Stimulated activated CD8-positive, alpha-beta memory T cell treated with anti-CD3 and anti-CD28 coated beads, Interleukin-12 subunit alpha, Interleukin-12 subunit beta, amount 100 ng/mL, for 24 hours (primary cell): Measurements from ENCODE around the gene LGALS3BP.
"Not testable (repeated sequence)": the region's sequence is repeated elsewhere in the genome, so short reads cannot be mapped to it uniquely, and the experiment has no call there.

ENCODE experiments used
- DNase-seq: peaks from one replicate; pipeline ENCODE4 v3.0.0-alpha.2; 2020; ENCODE audit errors: extremely low read depth

The LGALS3BP gene

GRCh38 chr17:78979780-78980623 is at the start of gene LGALS3BP:
LGALS3BP (minus strand) TSS chr17:78979923; CDS start chr17:78977191, 2,732 bp downstream.
- DNase-seq = no peak

DNA sequence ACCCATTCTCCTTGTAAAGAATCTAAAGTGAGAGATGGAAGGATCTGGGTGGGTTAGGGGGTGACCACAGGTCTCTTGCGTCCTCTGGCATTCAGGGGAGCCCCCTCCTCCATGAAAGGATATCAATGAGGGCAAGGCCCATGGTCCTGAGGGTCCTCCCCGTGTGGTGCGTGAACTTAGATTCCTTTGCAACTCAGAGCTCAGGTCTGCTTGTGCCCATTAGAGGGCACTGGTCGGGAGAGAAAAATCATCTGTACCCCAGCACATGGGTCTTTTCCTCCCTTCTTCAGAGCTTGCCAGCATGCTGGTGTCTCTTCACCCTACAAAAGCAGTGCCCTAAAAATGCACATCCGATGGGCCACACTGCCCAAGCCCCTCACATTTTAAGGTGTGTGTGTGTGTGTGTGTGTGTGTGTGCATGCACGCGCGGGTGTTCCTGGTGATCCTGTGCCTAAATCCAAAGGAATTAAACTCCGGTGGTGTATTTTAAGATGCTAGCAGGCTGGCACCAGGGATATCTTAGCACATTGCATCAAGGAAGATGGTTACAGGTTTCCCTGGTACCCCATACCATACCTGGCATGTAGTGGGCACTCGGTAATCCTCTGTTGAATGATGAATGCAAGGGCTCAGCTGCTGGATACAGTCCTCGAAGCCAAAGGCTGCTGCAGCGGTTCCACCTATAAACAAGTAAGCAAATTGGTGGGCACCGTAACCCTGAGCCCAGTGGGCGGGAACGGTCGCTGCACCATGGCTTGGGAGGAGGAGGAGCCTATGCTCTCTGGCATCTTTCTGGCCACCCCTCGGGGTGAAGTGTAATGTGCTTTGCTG is 49.0 kb upstream of the LGALS3BP start:
- no peak for DNase-seq

GRCh38 chr17:79027925-79028491 is 48.3 kb upstream of the LGALS3BP start:
- DNase-seq = no peak

GRCh38 chr17:79027274-79027924 is 47.7 kb upstream of the LGALS3BP start:
- DNase-seq = no peak

GRCh38 chr17:79026376-79027273 is 46.9 kb upstream of the LGALS3BP start:
- DNase-seq = no peak

- DNase-seq = no peak
Observed at GRCh38 chr17:79024901-79025737, 45.4 kb upstream of the LGALS3BP start.

DNA sequence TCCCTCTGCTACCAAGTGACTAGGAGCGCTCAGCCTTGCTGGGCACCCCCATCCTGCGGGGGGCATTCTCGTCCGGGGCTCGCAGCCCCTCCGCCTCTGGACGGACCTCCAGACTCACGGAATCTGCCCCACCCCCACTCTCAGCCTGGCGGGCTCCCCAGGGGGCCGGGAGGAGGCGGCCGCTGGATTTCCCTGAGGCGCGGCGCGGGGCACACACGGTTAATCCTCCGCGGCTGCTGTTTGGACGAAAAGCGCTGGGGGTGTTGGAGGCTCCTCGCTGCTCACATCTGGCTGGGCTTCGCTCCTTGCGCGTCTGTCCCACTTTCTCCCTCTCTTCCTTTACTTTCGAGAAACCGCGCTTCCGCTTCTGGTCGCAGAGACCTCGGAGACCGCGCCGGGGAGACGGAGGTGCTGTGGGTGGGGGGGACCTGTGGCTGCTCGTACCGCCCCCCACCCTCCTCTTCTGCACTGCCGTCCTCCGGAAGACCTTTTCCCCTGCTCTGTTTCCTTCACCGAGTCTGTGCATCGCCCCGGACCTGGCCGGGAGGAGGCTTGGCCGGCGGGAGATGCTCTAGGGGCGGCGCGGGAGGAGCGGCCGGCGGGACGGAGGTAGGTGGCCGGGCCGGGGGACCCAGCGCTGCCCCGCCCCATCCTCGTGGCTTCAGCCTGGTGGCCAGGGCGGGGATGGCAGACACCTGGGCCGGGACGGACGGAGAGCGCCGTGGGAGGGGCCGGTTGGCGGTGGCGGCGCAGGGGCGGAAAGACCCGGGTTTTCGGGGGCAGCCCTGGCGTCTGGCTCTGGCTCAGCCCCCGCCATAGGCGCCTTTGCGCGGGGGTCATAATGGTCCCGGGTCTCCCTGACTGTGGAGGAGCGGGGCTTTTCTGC is 44.4 kb upstream of the LGALS3BP start, which contains the start of gene C1QTNF1:
Gene C1QTNF1, plus strand, starts transcription at position 284 of the 886 bp plus-strand sequence. CDS start 19,800 bp downstream, outside the sequence.
- no peak for DNase-seq

DNA sequence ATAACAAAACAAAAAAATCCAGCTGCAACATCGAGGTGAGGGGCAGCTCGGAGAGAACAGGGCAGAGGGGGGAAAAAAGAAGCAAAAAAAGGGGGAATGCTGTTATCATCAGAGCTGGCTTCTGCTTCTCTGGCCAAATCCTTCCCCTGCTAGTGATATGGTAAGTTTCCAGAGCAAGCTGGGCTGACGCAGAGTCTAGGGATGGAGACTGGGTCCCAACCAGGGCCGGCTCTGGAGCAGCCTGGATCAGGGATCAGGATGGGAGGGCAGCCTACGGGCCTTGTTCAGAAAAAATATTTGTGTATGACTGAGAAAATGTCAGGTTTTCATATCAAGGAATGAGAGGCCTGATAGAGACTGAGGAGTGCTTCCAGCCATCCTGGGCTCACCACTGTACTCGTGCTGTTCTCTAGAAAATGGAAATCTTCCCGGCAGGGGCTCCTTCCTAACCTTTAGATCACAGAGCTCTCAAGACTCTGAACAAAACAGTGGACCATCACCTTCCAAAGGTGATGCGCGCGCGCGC is 43.5 kb upstream of the LGALS3BP start:
- DNase-seq = no peak

GRCh38 chr17:79022507-79022991 is 42.8 kb upstream of the LGALS3BP start:
- DNase-seq = no peak

DNA sequence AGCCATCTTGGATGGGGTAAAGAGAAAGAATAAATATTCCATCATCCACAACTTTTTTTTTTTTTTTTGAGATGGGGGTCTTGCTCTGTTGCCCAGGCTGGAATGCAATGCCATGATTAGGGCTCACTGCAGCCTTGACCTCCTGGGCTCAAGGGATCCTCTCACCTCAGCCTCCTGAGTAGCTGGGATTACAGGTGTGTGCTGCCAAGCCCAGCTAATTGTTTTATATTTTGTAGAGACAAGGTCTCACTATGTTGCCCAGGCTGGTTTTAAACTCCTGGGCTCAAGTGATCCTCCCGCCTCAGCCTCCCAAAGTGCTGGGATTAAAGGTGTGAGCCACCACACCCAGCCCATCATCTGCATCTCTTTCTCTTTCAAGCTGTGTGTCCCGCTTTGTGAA is 42.2 kb upstream of the LGALS3BP start:
- not testable (repeated sequence) for DNase-seq

DNA sequence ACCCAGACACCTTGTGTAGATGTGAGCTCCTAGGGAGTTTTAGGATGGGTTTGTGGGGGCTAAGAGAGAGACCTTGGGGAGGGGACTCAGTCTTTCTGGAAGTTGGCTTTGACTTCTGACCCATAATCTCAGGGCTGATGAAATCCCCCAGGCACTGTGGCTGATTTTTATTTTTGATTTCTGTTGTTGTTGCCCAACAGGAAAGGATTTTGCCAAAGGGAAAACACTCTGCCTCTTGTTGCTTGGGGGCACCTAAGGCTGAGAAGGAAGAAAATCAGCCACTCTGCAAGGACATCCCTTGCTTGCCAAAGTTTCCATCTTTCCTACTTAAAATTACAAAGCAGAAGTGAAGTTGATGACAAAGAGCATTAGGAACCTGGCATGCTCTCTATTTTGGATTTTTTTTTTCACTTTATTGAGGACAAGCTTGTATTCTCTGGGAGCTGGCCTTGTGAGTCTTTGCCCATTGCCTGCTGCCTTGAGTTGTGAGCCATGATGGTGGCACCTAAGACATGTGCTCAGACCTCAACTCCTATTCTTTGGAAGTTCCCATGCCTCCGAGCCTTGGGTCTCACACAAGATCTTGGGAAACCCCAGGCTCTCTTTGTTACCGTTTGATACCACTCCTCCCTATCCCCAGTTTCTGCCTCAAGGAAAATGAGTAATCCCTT is 41.0 kb upstream of the LGALS3BP start:
- no peak for DNase-seq

DNA sequence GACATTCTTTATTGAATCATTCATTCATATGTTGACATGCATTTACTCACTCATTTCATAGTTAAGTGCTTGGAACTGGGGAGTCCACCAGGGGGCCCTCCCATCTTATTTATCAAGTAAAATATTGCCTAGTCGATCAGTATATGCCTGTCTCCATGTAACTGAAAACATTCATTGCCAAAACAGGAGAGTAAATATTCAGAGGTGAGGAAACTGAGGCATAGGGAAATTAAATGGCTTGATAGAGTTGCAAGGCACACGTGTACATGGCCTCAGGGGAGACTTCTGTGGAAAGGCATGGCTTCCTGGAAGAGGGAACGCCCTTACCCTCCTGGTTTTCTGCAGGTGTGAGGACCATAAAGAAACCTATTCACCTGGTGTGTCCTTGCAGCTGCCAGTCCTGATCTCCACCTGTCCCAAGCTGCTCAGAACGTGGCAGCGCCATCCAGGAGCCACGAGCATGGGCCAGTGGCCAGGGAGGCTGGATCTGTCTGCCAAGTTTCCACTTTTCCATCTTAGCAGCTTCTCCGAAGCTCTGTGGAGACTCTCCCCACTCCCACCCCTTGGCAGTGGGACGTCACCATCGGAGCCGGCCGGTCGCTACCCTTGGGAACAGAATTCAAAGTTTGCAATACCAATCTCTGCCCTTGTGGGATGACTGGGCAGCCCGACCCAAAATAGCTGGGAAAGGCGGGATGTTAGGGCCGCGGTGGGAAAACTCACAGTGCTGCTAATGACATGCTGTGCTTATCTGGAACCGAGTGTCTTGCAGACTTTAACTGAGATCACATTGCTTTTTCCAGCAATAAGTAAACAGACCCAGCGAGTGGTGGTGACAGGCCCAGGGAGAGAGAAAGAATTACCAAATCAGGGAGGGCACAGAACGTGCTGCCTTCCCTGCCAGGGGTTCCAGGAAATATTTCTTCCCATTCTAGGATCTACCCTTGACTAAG is 40.2 kb upstream of the LGALS3BP start:
- DNase-seq = no peak

GRCh38 chr17:79019261-79019631 is 39.5 kb upstream of the LGALS3BP start:
- no peak for DNase-seq

DNA sequence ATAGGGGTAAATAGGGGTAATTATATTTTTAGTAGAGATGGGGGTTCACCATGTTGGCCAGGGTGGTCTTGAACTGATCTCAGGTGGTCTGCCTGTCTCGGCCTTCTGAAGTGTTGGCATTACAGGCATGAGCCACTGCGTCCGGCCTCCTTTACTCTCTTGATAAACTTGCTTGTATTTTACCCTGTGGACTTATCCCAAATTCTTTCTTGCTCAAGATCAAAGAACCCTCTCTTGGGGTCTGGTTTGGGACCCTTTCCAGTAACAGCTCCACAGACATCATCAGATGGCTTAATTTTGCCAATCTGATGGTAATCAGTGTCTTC is 38.6 kb upstream of the LGALS3BP start:
- no peak for DNase-seq

- no peak for DNase-seq
Observed at GRCh38 chr17:79017546-79018369, 38.0 kb upstream of the LGALS3BP start.

- no peak for DNase-seq
Observed at GRCh38 chr17:79014158-79014758, 34.5 kb upstream of the LGALS3BP start.
